SK-N-MC (cell line): ENCODE data around the gene PARD3B.

Experiments used
- DNase-seq: peaks from one replicate; pipeline ENCODE4 v3.0.0-alpha.2; 2011; ENCODE audit warnings: low read depth, low spot score
- H3K27ac ChIP-seq: fragments of 200-600 bp; sonication (generic); 2 replicates; pipeline ENCODE4 v1.5.1; 2016; ENCODE audit warnings: mixed run types
- H3K36me3 ChIP-seq: fragments of 200-600 bp; sonication (generic); 2 replicates; pipeline ENCODE4 v1.6.1; 2017; ENCODE audit warnings: antibody characterized with exemption, low read length, mixed read lengths; ENCODE audit not compliant: insufficient read depth
- H3K4me3 ChIP-seq: fragments of 200-600 bp; sonication (generic); 2 replicates; pipeline ENCODE4 v1.5.1; 2016
- H3K9ac ChIP-seq: fragments of 200-600 bp; sonication (generic); 2 replicates; pipeline ENCODE4 v1.8.0; 2017; ENCODE audit warnings: mixed run types, mixed read lengths; ENCODE audit not compliant: insufficient read length
- H3K9me3 ChIP-seq: fragments of 200-600 bp; sonication (generic); 2 replicates; pipeline ENCODE4 v1.6.1; 2017; ENCODE audit warnings: low read depth, mild to moderate bottlenecking, antibody characterized with exemption, low read length, moderate library complexity, mixed read lengths
- EZH2 ChIP-seq: fragments of 200-600 bp; sonication (generic); IDR thresholded peaks from one replicate; pipeline ENCODE4 v1.6.1; 2017; ENCODE audit warnings: antibody characterized with exemption
- FOXP2 ChIP-seq: optimal IDR thresholded peaks from 2 replicates; pipeline ENCODE3; 2011; ENCODE audit warnings: mild to moderate bottlenecking, moderate library complexity; ENCODE audit not compliant: insufficient read depth; ENCODE audit errors: extremely low read length, control extremely low read depth
- POLR2AphosphoS5 ChIP-seq: IDR thresholded peaks from 2 replicates; pipeline ENCODE4 v1.6.1; 2012; ENCODE audit warnings: mild to moderate bottlenecking, low read depth, low read length, borderline replicate concordance

Gene PARD3B

DNA sequence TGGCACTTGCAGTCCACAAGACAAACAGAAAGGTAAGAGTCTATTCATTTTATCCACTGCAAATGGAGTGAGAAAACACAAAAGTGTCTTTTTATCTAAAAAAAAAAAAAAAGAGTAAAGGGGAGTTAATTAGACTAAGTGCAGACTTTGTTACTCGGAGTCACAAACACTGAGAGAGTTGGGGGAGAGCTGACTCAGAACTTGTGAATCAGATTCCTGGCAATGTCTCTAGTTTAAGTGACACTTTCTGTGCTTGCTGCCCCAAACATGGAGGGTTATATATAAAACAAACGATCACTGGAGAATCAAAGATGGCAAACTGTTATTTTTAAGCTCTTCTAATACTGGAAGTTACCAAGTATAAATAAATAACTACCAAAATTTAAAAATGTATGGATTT, 631.3 kb downstream of the PARD3B start:
- no peak for DNase-seq
- H3K9ac ChIP-seq: no peak overlapping the region
- no peak overlapping the region for H3K27ac ChIP-seq
- no peaks in the 10 kb centered on the region for H3K9me3 ChIP-seq
- H3K36me3 ChIP-seq: no peaks in the 10 kb centered on the region
- H3K4me3 ChIP-seq: no peak overlapping the region
- no peak for TF ChIP-seq FOXP2
- no peak for TF ChIP-seq EZH2
- no peak for TF ChIP-seq POLR2AphosphoS5

DNA sequence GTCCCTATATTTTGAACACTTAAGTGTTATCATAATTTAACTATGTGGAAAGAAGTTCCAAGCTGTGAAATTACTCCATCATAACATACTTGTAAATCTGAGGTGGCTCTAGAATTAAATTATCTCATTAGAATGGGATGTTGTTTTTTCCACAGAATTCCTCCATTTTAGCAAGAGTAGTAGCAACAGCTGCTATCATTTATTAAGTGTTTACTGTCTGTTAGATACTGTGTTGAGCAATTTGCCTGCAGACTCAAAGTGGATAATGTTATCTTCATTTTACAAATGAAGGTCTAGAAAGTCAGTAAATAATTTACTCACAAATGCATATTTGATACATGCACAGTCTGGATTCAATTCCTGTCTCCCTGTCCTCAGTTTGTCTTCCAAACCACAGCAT, 632.3 kb downstream of the PARD3B start:
- Histone ChIP-seq H3K9me3 (no peaks in the 10 kb centered on the region), H3K9ac (no peak overlapping the region), H3K4me3 (no peak overlapping the region), H3K36me3 (no peaks in the 10 kb centered on the region), H3K27ac (no peak overlapping the region)
- TF ChIP-seq EZH2 (no peak), POLR2AphosphoS5 (no peak), FOXP2 (no peak)
- no peak for DNase-seq

DNA sequence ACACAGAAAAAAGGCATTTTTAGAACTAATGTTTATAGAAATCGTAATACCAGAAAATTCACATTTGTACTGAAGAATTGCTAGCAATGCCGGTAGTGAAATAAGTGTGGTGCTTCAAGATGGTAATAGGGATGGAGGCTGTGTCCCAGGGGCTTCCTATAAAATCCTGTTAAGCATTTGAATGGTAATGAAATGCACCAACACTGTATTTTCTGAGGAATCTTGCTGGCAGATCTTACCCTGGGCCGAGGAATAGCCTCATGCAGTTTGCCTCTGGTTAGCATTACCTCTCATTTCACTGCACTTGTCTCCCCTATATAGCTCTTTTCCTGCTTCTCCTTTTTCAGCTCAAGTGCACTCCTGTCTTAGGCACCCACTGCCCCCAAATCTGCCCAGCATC, 635.5 kb downstream of the PARD3B start:
- H3K9me3 ChIP-seq: no peaks in the 10 kb centered on the region
- H3K27ac ChIP-seq: no peak overlapping the region
- TF ChIP-seq FOXP2 (no peak), EZH2 (no peak), POLR2AphosphoS5 (no peak)
- no peak overlapping the region for H3K9ac ChIP-seq
- no peak overlapping the region for H3K4me3 ChIP-seq
- no peak for DNase-seq
- H3K36me3 ChIP-seq: no peaks in the 10 kb centered on the region

DNA sequence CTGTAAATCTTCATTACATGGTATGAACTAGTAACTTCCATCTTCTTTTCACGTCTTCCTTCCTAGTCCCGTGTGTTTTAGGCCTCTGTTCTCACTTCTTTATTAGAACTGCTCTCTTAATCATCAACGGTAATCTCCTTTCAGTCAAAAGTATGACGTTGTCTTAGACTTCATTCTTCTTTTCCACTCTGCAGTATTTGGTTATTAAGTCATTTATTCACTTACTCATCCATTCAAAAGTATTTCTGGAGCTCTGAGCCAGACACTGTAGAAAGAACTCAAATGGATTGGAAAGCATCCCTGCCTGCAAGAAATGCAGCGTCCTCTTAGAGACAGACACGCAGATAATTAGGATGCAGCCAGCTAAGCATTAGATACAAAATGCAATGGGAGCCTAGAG, 642.5 kb downstream of the PARD3B start:
- Histone ChIP-seq H3K9ac (no peak overlapping the region), H3K36me3 (no peaks in the 10 kb centered on the region), H3K4me3 (no peak overlapping the region), H3K27ac (no peak overlapping the region), H3K9me3 (no peaks in the 10 kb centered on the region)
- TF ChIP-seq EZH2: no peak
- DNase-seq: no peak

DNA sequence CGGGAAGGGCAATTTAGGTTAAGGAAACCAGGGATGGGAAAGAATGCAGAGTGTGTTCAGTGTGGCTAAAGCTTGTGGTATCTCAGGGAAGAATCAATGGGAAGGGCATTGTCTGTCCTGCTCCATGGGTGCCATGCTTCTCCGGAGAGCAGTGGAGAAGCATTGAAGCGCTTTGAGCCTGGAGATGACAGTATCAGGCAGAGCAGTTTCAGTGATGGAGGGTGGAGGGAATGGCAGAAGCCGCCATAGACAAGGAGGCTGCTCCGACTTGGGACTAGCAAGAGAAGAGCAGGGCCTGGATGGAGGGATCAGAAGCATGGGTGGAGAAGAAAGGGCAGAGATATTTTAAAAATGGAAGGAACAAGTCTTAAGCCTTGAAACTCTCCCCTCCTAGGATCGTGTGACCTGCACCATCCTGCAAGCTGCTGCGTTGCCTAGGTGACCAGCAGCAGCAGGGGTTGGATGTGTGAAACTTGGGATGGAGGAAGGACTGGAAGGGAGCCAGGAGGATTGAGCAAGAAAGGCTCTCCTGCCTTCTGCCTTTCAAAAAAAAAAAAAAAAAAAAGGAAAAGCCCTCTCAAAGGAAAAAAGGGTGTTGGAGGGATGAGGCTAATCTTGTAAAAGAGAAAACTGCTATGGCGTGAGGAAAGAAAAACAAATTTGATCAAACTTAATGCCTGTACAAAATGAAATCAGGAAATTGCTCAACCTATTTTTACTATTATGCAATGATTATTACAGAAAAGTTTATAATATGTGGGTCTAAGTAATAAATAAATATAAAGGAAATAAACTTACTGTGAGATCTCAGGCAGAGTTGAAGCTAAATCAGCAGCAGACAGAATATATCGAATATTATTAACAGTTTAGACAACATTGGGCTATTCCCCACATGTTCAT, 643.2 kb downstream of the PARD3B start:
- no peaks in the 10 kb centered on the region for H3K9me3 ChIP-seq
- H3K27ac ChIP-seq: no peak overlapping the region
- H3K4me3 ChIP-seq: no peak overlapping the region
- H3K36me3 ChIP-seq: no peaks in the 10 kb centered on the region
- H3K9ac ChIP-seq: no peak overlapping the region
- DNase-seq: peak; percentile 70
- TF ChIP-seq EZH2 (no peak), POLR2AphosphoS5 (no peak), FOXP2 (no peak)

DNA sequence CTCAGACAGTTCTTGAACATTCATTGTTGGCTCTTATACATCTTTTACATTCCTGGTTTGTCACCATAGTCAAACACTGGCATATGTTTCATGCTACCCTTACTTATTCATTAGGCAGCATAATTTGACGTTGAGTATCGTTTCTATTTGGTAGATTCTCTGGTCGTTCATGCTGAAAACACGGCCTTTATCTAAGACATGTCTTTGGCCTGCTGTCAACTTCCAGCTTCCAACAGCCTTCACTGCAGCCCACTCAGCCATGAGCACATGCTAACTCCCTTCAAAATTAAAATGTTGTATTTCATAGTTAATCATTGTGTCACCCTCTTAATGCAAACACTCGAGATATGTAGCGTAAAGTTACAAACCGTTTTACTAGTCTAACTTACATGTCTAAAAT, 644.0 kb downstream of the PARD3B start:
- no peaks in the 10 kb centered on the region for H3K9me3 ChIP-seq
- TF ChIP-seq FOXP2 (no peak), POLR2AphosphoS5 (no peak), EZH2 (no peak)
- no peak for DNase-seq
- H3K27ac ChIP-seq: no peak overlapping the region
- H3K36me3 ChIP-seq: no peaks in the 10 kb centered on the region
- no peak overlapping the region for H3K4me3 ChIP-seq
- no peak overlapping the region for H3K9ac ChIP-seq

DNA sequence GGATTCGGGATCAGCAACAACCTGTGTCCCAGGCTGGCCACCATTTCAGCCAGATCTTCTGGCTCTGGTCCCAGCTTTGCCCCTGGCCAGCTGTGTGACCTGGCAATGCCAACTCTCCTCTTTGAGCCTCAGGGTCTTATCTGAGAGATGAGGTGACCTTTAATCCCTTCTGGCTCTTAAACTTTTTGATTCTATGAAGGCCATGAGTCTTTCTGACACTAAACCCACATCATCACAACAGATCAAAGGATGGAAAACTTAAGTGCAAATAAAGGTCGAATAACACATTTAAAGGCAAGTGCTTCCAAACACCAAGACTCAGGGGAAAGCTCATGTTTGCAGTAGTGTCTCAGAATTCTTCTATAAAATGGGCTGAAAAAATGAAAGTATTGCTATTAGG, 645.3 kb downstream of the PARD3B start:
- Histone ChIP-seq H3K27ac (no peak overlapping the region), H3K4me3 (no peak overlapping the region), H3K36me3 (no peaks in the 10 kb centered on the region), H3K9me3 (no peaks in the 10 kb centered on the region), H3K9ac (no peak overlapping the region)
- no peak for DNase-seq
- TF ChIP-seq POLR2AphosphoS5 (no peak), EZH2 (no peak), FOXP2 (no peak)

DNA sequence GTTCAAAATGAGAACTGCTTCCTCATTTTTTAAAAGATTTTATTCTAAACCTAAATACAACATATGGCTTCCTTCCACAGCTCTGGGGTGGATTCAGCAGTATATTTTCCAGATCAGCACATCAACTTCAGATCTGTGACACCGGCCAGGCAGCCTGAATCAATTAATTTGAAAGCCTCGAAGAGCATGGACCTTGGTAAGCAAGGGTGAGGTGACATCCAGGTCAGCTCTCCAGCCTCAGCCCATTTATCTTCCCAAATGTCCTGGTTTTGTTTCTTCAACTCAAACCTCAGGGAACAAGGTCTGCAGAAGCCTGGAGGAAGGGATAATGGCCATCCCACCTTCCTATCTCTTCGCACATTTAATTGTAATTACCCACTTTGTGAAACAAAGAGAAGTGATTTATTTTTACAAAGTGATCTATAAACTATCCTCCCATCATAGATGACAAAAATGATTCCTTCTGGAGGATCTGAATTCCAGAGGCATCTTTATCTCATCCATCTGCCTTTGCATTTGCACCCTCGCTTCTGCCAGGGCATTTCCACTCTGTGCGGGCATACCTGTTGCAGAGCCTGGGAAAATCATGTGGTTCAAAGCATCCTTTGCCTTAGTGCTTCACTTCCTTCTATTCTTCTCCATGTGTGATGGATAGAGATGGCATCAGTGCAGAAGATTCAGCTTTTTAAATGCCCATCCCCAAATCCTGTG, 648.0 kb downstream of the PARD3B start:
- Histone ChIP-seq H3K36me3 (no peaks in the 10 kb centered on the region), H3K9me3 (no peaks in the 10 kb centered on the region), H3K4me3 (no peak overlapping the region), H3K9ac (no peak overlapping the region), H3K27ac (no peak overlapping the region)
- DNase-seq: no peak
- no peak for TF ChIP-seq EZH2
- TF ChIP-seq FOXP2: no peak
- TF ChIP-seq POLR2AphosphoS5: no peak

DNA sequence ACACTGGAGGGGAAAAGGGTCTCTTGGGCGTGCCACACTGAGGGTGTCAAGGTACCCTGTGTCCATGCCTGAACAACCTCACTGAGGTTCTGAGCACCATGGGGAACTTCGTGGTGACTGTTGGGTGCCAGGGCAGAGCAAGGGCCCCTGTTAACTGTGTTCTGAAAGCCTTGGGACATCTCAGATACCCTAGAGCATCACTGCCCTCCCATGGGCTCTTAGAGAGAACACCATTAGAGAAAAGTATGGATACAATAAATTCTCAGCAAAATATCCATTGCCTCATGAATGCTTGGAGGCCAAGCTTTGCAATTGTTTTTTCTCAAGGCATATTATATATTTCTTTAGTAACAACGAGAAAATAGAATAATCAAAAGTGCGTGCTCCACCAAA, 648.6 kb downstream of the PARD3B start:
- no peaks in the 10 kb centered on the region for H3K9me3 ChIP-seq
- no peak for DNase-seq
- no peak overlapping the region for H3K9ac ChIP-seq
- no peak overlapping the region for H3K4me3 ChIP-seq
- H3K36me3 ChIP-seq: no peaks in the 10 kb centered on the region
- TF ChIP-seq POLR2AphosphoS5 (no peak), EZH2 (no peak), FOXP2 (no peak)
- no peak overlapping the region for H3K27ac ChIP-seq
